B cell (primary cell): Measurements from ENCODE around the gene RIMBP2. TPM values are rescaled to one million over a fixed set of nuclear protein-coding genes. Genes with fewer than 3 reads are reported as not detected.

Experiments used
- ATAC-seq: fragments of 200-7000 bp; cut with Tn5 transposase; one replicate; pipeline ENCODE4 v1.10.0; 2021; ENCODE audit warnings: low read depth, mild to moderate bottlenecking, moderate number of reproducible peaks, moderate library complexity
- CTCF ChIA-PET: fragments of 350-600 bp; sonication (Branson Sonifier 250); formaldehyde crosslinking; loops from one replicate; lab custom pipeline; 2021; ENCODE audit warnings: antibody characterized with exemption, inconsistent platforms; lab: Charles Lee
- POLR2A ChIA-PET: fragments of 350-600 bp; sonication (Branson Sonifier 250); formaldehyde crosslinking; loops from one replicate; lab custom pipeline; 2021; ENCODE audit warnings: antibody characterized with exemption; lab: Charles Lee
- DNase-seq: peaks from one replicate; pipeline ENCODE4 v3.0.0; 2013
- H2AFZ ChIP-seq: 2 replicates; pipeline ENCODE4 v1.6.1; 2012; ENCODE audit warnings: mild to moderate bottlenecking, low read depth, low read length; ENCODE audit not compliant: insufficient read depth, poor library complexity, severe bottlenecking
- H3K27ac ChIP-seq, 2 donors: 1 replicate in 1 of 2; 2 replicates in 1 of 2; pipeline ENCODE4 v1.5.1; 2012 to 2013; ENCODE audit warnings: low read length in 2 of 2, mild to moderate bottlenecking in 2 of 2, moderate library complexity in 1 of 2
- H3K27me3 ChIP-seq, 4 experiments: fragments of 200-600 bp in 1 of 4; sonication (generic) in 1 of 4; replicated peaks in 1 of 4; 1 replicate in 2 of 4; 2 replicates in 2 of 4; pipeline versions ENCODE4 v1.6.1 to v1.7.0; 2013 to 2016; ENCODE audit warnings: low read length in 3 of 4, mild to moderate bottlenecking in 2 of 4, mixed read lengths in 1 of 4, moderate library complexity in 1 of 4; ENCODE audit not compliant: insufficient read depth in 4 of 4, control insufficient read depth in 3 of 4; ENCODE audit errors: control extremely low read depth in 1 of 4
- H3K36me3 ChIP-seq, 2 experiments: replicated peaks in 1 of 2; 1 replicate in 1 of 2; 2 replicates in 1 of 2; pipeline versions ENCODE4 v1.6.1 to v1.7.1; 2013; ENCODE audit warnings: low read length in 1 of 2; ENCODE audit not compliant: insufficient read depth in 2 of 2, control insufficient read depth in 1 of 2; ENCODE audit errors: control extremely low read depth in 1 of 2, extremely low read depth in 1 of 2
- H3K4me1 ChIP-seq, 2 donors: fragments of 200-600 bp in 1 of 2; sonication (generic) in 1 of 2; 1 replicate in 1 of 2; 2 replicates in 1 of 2; pipeline versions ENCODE4 v1.5.1 to v1.6.1; 2013 to 2017; ENCODE audit warnings: low read length in 2 of 2; ENCODE audit not compliant: control insufficient read depth in 2 of 2, insufficient read depth in 2 of 2
- H3K4me2 ChIP-seq: replicated peaks from 2 replicates; pipeline ENCODE3; 2012; ENCODE audit warnings: mild to moderate bottlenecking, low read depth, low read length; ENCODE audit not compliant: poor library complexity, severe bottlenecking
- H3K4me3 ChIP-seq, 5 experiments: fragments of 200-600 bp in 1 of 5; sonication (generic) in 1 of 5; 1 replicate in 3 of 5; 2 replicates in 2 of 5; pipeline versions ENCODE4 v1.5.1 to v1.7.0; 2011 to 2016; ENCODE audit warnings: low read length in 4 of 5, mild to moderate bottlenecking in 4 of 5, low read depth in 2 of 5, control low read depth in 1 of 5, moderate library complexity in 1 of 5; ENCODE audit not compliant: insufficient read depth in 1 of 5; ENCODE audit errors: control extremely low read depth in 1 of 5, extremely low read depth in 1 of 5
- H3K79me2 ChIP-seq: fragments of 200-600 bp; sonication (generic); one replicate; pipeline ENCODE4 v1.6.0; 2016; ENCODE audit warnings: low read length; ENCODE audit not compliant: control insufficient read depth, insufficient read depth
- H3K9ac ChIP-seq: fragments of 200-600 bp; sonication (generic); 2 replicates; pipeline ENCODE4 v1.6.1; 2017; ENCODE audit warnings: mild to moderate bottlenecking, low read length, moderate library complexity
- H3K9me3 ChIP-seq, 3 donors: one replicate each; pipeline versions ENCODE4 v1.6.1 to v1.7.1; 2013; ENCODE audit warnings: low read length in 2 of 3; ENCODE audit not compliant: control insufficient read depth in 2 of 3, insufficient read depth in 1 of 3; ENCODE audit errors: control extremely low read depth in 1 of 3
- H4K20me1 ChIP-seq: 2 replicates; pipeline ENCODE4 v1.6.0; 2012; ENCODE audit warnings: mild to moderate bottlenecking, low read length; ENCODE audit not compliant: insufficient read depth, control insufficient read depth, poor library complexity, severe bottlenecking
- H3K27ac Mint-ChIP-seq: one replicate; pipeline ENCODE4 v1.8.0; 2021; ENCODE audit warnings: mixed read lengths
- H3K27me3 Mint-ChIP-seq: one replicate; pipeline ENCODE4 v1.8.0; 2021; ENCODE audit warnings: mixed read lengths
- H3K4me1 Mint-ChIP-seq: one replicate; pipeline ENCODE4 v1.8.0; 2021; ENCODE audit warnings: mixed read lengths
- H3K4me3 Mint-ChIP-seq: one replicate; pipeline ENCODE4 v1.8.0; 2021; ENCODE audit warnings: mixed read lengths
- H3K9me3 Mint-ChIP-seq: one replicate; pipeline ENCODE4 v1.8.0; 2022; ENCODE audit warnings: mixed read lengths; ENCODE audit not compliant: insufficient read depth
- EZH2 ChIP-seq: IDR thresholded peaks from 2 replicates; pipeline ENCODE4 v1.6.1; 2012; ENCODE audit warnings: borderline replicate concordance, low read depth, mild to moderate bottlenecking, moderate library complexity, low read length; ENCODE audit not compliant: insufficient read depth, poor library complexity, severe bottlenecking
- WGBS: methylation state at CpG from one replicate; pipeline ENCODE4 v1.1.5; 2013; ENCODE audit warnings: missing lambda C conversion rate; ENCODE audit not compliant: insufficient coverage; 5-methylcytosine and 5-hydroxymethylcytosine counted together
- intact Hi-C: fragments of 100-400 bp; cut with micrococcal nuclease; formaldehyde crosslinking; loops from one replicate; pipeline ENCODE4 v1.10.0; 2022
- polyA plus RNA-seq: library from polyadenylated mRNA; depleted of rRNA; stranded (reverse); fragments of >200 nt; gene quantifications from 2 replicates; pipeline ENCODE4 v1.2.3, GENCODE V29; 2012
- total RNA-seq, 2 donors: library from RNA; stranded (reverse); fragments of 120-200 nt in 1 of 2; gene quantifications; 1 replicate in 1 of 2; 2 replicates in 1 of 2; pipeline versions ENCODE4 v1.2.3 to v1.2.4, GENCODE V29; 2013 to 2022
- TF ChIP-seq, protein P1 (sequence below): fragments of 200-600 bp; IDR thresholded peaks from one replicate; pipeline ENCODE4 v1.8.0; 2022; ENCODE audit warnings: antibody characterized with exemption, mild to moderate bottlenecking

Gene RIMBP2
- total and polyA plus RNA-seq, 2 donors (not counting 1 experiment from before 2014, with no cell fraction given) = not detected

DNA sequence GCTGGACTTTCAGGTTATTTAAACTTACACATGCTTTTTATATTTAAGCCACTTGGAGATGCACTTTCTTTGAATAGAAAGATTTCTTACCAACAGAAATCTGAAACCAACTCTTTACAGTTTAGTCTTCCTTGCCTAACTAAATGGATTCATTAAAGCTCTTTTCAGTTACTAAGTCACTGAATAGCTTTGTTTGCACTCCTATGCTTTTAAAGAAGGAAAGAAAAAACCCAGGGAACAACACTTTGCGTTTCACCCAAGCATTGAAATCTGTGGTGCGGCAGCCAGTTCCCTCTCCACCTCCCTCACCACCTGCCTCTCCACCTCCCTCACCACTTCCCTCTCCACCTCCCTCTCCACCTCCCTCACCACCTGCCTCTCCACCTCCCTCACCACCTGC lies 70.3 kb downstream of the RIMBP2 start:
- 40% methylated on average over 1 of the region's 2 CpGs for WGBS
- Mint-ChIP-seq H3K4me1 (no peaks in the 10 kb centered on the region), H3K9me3 (no peaks in the 10 kb centered on the region), H3K4me3 (no peak overlapping the region), H3K27me3 (no peaks in the 10 kb centered on the region), H3K27ac (no peak overlapping the region)
- Histone ChIP-seq H3K4me2 (no peak overlapping the region), H3K9me3 (peaks cover 0 to 24% (median 0%) of the 10 kb centered on the region in 3 donors), H3K4me3 (no peak overlapping the region), H3K9ac (no peak overlapping the region), H4K20me1 (no peaks in the 10 kb centered on the region), H3K27me3 (no peaks in the 10 kb centered on the region), H2AFZ (no peak overlapping the region), H3K36me3 (no peaks in the 10 kb centered on the region), H3K27ac (no peak overlapping the region), H3K79me2 (no peaks in the 10 kb centered on the region), H3K4me1 (no peaks in the 10 kb centered on the region)
- no peak for ATAC-seq
- TF ChIP-seq, protein P1, sequence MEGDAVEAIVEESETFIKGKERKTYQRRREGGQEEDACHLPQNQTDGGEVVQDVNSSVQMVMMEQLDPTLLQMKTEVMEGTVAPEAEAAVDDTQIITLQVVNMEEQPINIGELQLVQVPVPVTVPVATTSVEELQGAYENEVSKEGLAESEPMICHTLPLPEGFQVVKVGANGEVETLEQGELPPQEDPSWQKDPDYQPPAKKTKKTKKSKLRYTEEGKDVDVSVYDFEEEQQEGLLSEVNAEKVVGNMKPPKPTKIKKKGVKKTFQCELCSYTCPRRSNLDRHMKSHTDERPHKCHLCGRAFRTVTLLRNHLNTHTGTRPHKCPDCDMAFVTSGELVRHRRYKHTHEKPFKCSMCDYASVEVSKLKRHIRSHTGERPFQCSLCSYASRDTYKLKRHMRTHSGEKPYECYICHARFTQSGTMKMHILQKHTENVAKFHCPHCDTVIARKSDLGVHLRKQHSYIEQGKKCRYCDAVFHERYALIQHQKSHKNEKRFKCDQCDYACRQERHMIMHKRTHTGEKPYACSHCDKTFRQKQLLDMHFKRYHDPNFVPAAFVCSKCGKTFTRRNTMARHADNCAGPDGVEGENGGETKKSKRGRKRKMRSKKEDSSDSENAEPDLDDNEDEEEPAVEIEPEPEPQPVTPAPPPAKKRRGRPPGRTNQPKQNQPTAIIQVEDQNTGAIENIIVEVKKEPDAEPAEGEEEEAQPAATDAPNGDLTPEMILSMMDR = no peak
- no peak for TF ChIP-seq EZH2
- DNase-seq = no peak
- intact Hi-C loops = no loop called here
- POLR2A ChIA-PET = no interaction called here
- CTCF ChIA-PET = no interaction called here

DNA sequence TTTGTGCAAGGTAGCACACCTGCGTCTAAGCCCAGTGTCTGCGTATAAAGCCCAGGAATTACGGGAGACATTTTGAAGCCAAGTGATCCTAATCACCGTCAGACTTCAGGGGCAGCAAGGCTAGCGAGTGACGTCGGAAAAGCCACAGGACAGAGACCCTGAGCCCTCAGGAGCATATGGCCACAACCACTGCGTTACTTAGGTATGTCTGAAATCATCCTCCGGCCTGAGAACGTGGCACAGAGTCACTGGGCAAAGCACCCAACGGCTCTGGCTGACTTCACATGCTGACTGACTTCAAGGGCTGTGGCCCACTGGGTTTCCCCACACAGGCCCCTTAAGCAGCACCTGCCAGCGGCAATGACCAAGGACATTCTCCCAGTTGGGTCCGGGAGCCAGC lies 71.5 kb downstream of the RIMBP2 start:
- no peak for ATAC-seq
- H3K79me2 ChIP-seq = no peaks in the 10 kb centered on the region
- H2AFZ ChIP-seq = no peak overlapping the region
- H4K20me1 ChIP-seq = no peaks in the 10 kb centered on the region
- H3K4me3 Mint-ChIP-seq = no peak overlapping the region
- no peak for TF ChIP-seq EZH2
- TF ChIP-seq, protein P1 = no peak
- no peak overlapping the region for H3K27ac ChIP-seq
- no peaks in the 10 kb centered on the region for H3K4me1 Mint-ChIP-seq
- DNase-seq = no peak
- no peaks in the 10 kb centered on the region for H3K27me3 ChIP-seq
- ChIA-PET CTCF (no interaction called here), POLR2A (no interaction called here)
- no peaks in the 10 kb centered on the region for H3K27me3 Mint-ChIP-seq
- no peak overlapping the region for H3K4me2 ChIP-seq
- WGBS = 88% methylated on average over 12 of the region's 13 CpGs
- no peaks in the 10 kb centered on the region for H3K36me3 ChIP-seq
- H3K9ac ChIP-seq = no peak overlapping the region
- peaks cover 0 to 23% (median 0%) of the 10 kb centered on the region in 3 donors for H3K9me3 ChIP-seq
- no peak overlapping the region for H3K27ac Mint-ChIP-seq
- no peaks in the 10 kb centered on the region for H3K4me1 ChIP-seq
- H3K9me3 Mint-ChIP-seq = no peaks in the 10 kb centered on the region
- H3K4me3 ChIP-seq = no peak overlapping the region
- intact Hi-C loops = no loop called here
